Panc1 (cell line): ENCODE measurements around the gene SPATA31C1.

ENCODE experiments used
- POLR2AphosphoS5 ChIP-seq: IDR thresholded peaks from 2 replicates; pipeline ENCODE4 v1.6.1; 2012; ENCODE audit warnings: mild to moderate bottlenecking, low read depth, low read length, moderate library complexity
- SIN3A ChIP-seq: IDR thresholded peaks from 2 replicates; pipeline ENCODE4 v1.6.1; 2012; ENCODE audit warnings: low read depth, mild to moderate bottlenecking, low read length, moderate library complexity, borderline replicate concordance; ENCODE audit not compliant: insufficient read depth
- TCF7L2 ChIP-seq: IDR thresholded peaks from 2 replicates; pipeline ENCODE4 v1.6.1; 2011; ENCODE audit warnings: mild to moderate bottlenecking, low read depth, low read length, inconsistent platforms
- TF ChIP-seq, protein P1 (sequence below): fragments of 450-650 bp; IDR thresholded peaks from 2 replicates; pipeline ENCODE4 v1.5.1; 2017; ENCODE audit warnings: mild to moderate bottlenecking
- TF ChIP-seq, protein P2 (sequence below), 2 experiments: IDR thresholded peaks; 2 replicates each; pipeline ENCODE4 v1.6.1; 2011 to 2012; ENCODE audit warnings: low read depth in 2 of 2, control low read depth in 1 of 2, low read length in 1 of 2, mild to moderate bottlenecking in 1 of 2, moderate library complexity in 1 of 2; ENCODE audit not compliant: insufficient read depth in 1 of 2

DNA sequence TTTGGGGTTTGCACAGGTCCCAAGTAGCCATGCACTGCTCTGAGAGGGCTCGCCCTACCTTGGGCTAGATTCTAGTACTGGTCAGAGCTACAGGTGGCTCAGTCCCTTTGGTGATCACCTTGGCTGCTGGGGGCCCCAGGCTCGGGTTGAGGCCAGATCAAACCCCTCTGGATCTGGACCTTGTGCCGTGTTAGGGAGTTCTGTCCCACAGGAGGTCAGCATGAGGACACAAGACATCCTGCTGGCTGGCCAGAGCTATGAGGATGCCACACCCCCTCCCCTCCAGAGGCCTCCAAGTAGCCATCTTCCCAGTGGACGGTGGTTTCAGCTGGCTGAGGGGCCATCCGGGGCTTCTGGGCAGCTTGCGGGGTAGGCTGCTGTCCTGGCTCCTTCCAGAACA is 46.0 kb downstream of the SPATA31C1 start:
- TF ChIP-seq, protein P1, sequence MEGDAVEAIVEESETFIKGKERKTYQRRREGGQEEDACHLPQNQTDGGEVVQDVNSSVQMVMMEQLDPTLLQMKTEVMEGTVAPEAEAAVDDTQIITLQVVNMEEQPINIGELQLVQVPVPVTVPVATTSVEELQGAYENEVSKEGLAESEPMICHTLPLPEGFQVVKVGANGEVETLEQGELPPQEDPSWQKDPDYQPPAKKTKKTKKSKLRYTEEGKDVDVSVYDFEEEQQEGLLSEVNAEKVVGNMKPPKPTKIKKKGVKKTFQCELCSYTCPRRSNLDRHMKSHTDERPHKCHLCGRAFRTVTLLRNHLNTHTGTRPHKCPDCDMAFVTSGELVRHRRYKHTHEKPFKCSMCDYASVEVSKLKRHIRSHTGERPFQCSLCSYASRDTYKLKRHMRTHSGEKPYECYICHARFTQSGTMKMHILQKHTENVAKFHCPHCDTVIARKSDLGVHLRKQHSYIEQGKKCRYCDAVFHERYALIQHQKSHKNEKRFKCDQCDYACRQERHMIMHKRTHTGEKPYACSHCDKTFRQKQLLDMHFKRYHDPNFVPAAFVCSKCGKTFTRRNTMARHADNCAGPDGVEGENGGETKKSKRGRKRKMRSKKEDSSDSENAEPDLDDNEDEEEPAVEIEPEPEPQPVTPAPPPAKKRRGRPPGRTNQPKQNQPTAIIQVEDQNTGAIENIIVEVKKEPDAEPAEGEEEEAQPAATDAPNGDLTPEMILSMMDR = no peak
- TF ChIP-seq POLR2AphosphoS5 = no peak
- TF ChIP-seq SIN3A = no peak
- TF ChIP-seq, protein P2, sequence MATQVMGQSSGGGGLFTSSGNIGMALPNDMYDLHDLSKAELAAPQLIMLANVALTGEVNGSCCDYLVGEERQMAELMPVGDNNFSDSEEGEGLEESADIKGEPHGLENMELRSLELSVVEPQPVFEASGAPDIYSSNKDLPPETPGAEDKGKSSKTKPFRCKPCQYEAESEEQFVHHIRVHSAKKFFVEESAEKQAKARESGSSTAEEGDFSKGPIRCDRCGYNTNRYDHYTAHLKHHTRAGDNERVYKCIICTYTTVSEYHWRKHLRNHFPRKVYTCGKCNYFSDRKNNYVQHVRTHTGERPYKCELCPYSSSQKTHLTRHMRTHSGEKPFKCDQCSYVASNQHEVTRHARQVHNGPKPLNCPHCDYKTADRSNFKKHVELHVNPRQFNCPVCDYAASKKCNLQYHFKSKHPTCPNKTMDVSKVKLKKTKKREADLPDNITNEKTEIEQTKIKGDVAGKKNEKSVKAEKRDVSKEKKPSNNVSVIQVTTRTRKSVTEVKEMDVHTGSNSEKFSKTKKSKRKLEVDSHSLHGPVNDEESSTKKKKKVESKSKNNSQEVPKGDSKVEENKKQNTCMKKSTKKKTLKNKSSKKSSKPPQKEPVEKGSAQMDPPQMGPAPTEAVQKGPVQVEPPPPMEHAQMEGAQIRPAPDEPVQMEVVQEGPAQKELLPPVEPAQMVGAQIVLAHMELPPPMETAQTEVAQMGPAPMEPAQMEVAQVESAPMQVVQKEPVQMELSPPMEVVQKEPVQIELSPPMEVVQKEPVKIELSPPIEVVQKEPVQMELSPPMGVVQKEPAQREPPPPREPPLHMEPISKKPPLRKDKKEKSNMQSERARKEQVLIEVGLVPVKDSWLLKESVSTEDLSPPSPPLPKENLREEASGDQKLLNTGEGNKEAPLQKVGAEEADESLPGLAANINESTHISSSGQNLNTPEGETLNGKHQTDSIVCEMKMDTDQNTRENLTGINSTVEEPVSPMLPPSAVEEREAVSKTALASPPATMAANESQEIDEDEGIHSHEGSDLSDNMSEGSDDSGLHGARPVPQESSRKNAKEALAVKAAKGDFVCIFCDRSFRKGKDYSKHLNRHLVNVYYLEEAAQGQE (IDR thresholded peaks at IDR 0.05; ENCODE audit: insufficient read depth in 1 of 2, low read depth in 2 of 2, low read length in 1 of 2) = no peak
- TF ChIP-seq TCF7L2 = no peak
